ENCODE results near the gene MIF4GD. TPM values are rescaled to one million over a fixed set of nuclear protein-coding genes. Genes with fewer than 3 reads are reported as not detected.
"Not testable (repeated sequence)": the region's sequence is repeated elsewhere in the genome, so short reads cannot be mapped to it uniquely, and the experiment has no call there.

Gene MIF4GD
- total RNA-seq, 2 experiments from 2014 or later, result 44.4 to 44.6 TPM

- H3K4me1 Mint-ChIP-seq, POLR2A ChIA-PET, H3K27ac Mint-ChIP-seq, H3K9me3 Mint-ChIP-seq, DNase-seq, H3K27me3 Mint-ChIP-seq, H3K4me3 Mint-ChIP-seq: not testable (repeated sequence)
- CTCF ChIA-PET, result interaction anchor here (1.1 to 4.5 kb wide), 2 partner anchors 9 to 18 kb away, joined by 4 to 35 read pairs; partner anchors contain the start of gene MIF4GD
- H3K36me3 Mint-ChIP-seq (ENCODE audit: low read depth), result peaks cover 15% of the 10 kb centered on the region
Measured at GRCh38 chr17:75280189-75280588, 9.2 kb upstream of the MIF4GD start.

DNA sequence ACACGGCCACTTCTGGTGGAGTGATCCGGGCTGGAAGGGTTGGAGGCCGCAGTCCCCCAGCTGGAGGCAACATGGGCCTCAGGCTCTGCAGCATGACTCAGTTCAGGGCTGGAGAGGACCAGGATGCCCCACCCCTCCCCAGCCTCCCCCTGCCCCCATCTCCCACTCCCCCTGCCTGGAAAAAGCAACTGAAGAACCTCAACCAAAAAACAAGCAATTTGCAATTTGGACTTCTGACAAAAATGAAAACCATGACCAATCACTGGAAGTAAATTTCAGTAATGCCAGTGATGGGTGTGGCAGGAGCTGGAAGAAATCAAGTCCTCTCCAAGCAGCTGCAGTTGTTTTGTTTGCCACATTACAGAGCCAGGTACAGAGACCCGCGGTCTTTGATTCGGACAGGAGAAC, 6.6 kb upstream of the MIF4GD start:
- Mint-ChIP-seq H3K27me3 (no peaks in the 10 kb centered on the region), H3K4me3 (no peak overlapping the region), H3K9me3 (no peaks in the 10 kb centered on the region), H3K36me3 (ENCODE audit: low read depth) (peaks cover 18% of the 10 kb centered on the region), H3K27ac (no peak overlapping the region), H3K4me1 (peaks cover 13% of the 10 kb centered on the region)
- no peak for DNase-seq
- ChIA-PET CTCF (interaction anchor here (1.4 to 2.1 kb wide), 2 partner anchors 11 to 17 kb away, joined by 4 to 14 read pairs; partner anchors contain the start of genes GGA3, MRPS7 and SLC25A19), POLR2A (interaction anchor here (0.5 kb wide), 1 partner anchor 86 kb away, joined by 3 read pairs; no protein-coding TSS in a partner anchor)

DNA sequence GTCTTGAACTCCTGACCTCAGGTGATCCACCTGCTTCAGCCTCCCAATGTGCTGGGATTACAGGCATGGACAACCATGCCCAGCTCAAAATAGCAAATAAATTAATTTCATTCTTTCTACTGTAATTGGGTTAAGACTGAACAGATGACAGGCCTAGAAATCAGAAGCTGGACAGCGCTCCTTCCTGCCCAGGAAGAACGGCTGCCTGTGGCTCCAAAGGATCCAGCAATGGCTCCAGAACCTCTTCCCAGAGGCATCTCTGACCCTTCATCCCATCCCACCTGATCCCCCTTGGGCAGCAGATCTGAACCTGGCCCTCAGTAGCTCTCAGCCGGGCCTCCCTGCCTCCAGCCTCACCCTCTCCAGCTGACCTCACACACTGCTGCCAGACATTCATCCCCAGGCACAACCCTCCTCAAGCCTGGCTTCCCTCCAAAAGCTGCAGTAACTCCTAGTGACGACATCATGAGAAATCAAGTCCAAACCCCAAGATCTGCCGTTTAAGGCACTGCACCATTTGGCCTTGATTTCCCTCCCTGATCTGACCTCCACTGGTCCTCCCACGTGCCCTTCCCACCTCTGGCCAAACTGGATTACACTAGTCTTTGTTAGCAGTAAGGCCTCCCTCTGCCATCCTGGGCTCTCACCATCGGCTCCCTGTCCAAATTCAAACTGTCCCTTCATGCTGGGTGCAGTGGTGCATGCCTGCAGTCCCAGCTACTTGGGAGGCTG, 3.1 kb upstream of the MIF4GD start:
- Mint-ChIP-seq H3K27ac (no peak overlapping the region), H3K36me3 (ENCODE audit: low read depth) (peaks cover 20% of the 10 kb centered on the region), H3K4me1 (peaks cover 27% of the 10 kb centered on the region), H3K4me3 (no peak overlapping the region), H3K27me3 (no peaks in the 10 kb centered on the region), H3K9me3 (no peaks in the 10 kb centered on the region)
- ChIA-PET POLR2A (interaction anchor here (1.2 kb wide), 1 partner anchor 15 kb away, joined by 3 read pairs; the partner anchor contains the start of gene SLC25A19), CTCF (interaction anchor here (1.1 kb wide), 1 partner anchor 13 kb away, joined by 3 read pairs; the partner anchor contains the start of genes GGA3 and MRPS7)
- DNase-seq, result no peak

DNA sequence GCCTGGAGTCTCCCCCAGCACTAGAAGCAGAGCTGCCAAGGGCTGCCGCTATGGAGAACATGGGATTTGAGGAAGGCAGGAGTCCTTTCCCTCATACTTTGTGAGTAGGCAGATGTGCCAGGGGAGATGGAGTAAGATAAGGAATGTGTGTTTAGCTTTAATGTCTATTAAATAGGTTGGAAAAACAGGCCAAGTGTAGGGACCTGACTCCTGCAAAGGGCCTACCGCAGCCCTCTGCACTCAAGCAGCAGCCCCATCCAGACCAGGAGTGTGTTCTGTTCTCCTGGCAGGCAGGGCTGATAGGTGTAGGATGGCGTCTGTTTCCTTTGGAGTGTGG, 1.8 kb upstream of the MIF4GD start:
- ChIA-PET CTCF (interaction anchor here (0.6 to 4.4 kb wide), 7 partner anchors 11 to 1504 kb away, joined by 3 to 115 read pairs (median 10); partner anchors contain the start of genes GGA3, MRPS7 and SLC25A19), POLR2A (no interaction called here)
- DNase-seq, result no peak
- H3K27ac Mint-ChIP-seq, result peak overlapping the region; percentile 84
- H3K9me3 Mint-ChIP-seq, result no peaks in the 10 kb centered on the region
- H3K36me3 Mint-ChIP-seq (ENCODE audit: low read depth), result peaks cover 20% of the 10 kb centered on the region
- no peaks in the 10 kb centered on the region for H3K27me3 Mint-ChIP-seq
- peak overlapping the region; percentile 78 for H3K4me3 Mint-ChIP-seq
- H3K4me1 Mint-ChIP-seq, result peaks cover 35% of the 10 kb centered on the region

GRCh38 chr17:75271955-75272847, 1.2 kb upstream of the MIF4GD start:
- Mint-ChIP-seq H3K4me3 (peak overlapping the region; percentile 78), H3K27me3 (no peaks in the 10 kb centered on the region), H3K27ac (peak overlapping the region; percentile 84), H3K4me1 (peaks cover 35% of the 10 kb centered on the region), H3K36me3 (ENCODE audit: low read depth) (peaks cover 18% of the 10 kb centered on the region), H3K9me3 (no peaks in the 10 kb centered on the region)
- CTCF ChIA-PET, result interaction anchor here (0.6 to 4.4 kb wide), 21 partner anchors 9 to 318 kb away, joined by 3 to 115 read pairs (median 4); partner anchors contain the start of genes GGA3, GRB2, MRPS7 and SLC25A19
- no peak for DNase-seq
- POLR2A ChIA-PET, result no interaction called here

- Mint-ChIP-seq H3K4me3 (peak overlapping the region; percentile 78), H3K27me3 (no peaks in the 10 kb centered on the region), H3K36me3 (ENCODE audit: low read depth) (peaks cover 23% of the 10 kb centered on the region), H3K4me1 (peaks cover 35% of the 10 kb centered on the region), H3K27ac (peak overlapping the region; percentile 84), H3K9me3 (no peaks in the 10 kb centered on the region)
- CTCF ChIA-PET, result interaction anchor here (0.6 to 4.4 kb wide), 71 partner anchors 10 to 466 kb away, joined by 3 to 115 read pairs (median 4); partner anchors contain the start of genes CDR2L, FDXR, GGA3 and GRB2
- POLR2A ChIA-PET, result interaction anchor here (0.6 to 1.8 kb wide), 6 partner anchors 9 to 141 kb away, joined by 3 to 20 read pairs (median 6); partner anchors contain the start of genes GGA3, GRB2 and SLC25A19
- DNase-seq, result peak; percentile 85
Measured at GRCh38 chr17:75271233-75271954, 363 bp upstream of the MIF4GD start.

GRCh38 chr17:75270218-75270965, 639 bp downstream of the MIF4GD start:
- Mint-ChIP-seq H3K27me3 (no peaks in the 10 kb centered on the region), H3K36me3 (ENCODE audit: low read depth) (peaks cover 26% of the 10 kb centered on the region), H3K27ac (peak overlapping the region; percentile 86), H3K4me1 (peaks cover 35% of the 10 kb centered on the region), H3K9me3 (no peaks in the 10 kb centered on the region), H3K4me3 (peak overlapping the region; percentile 80)
- POLR2A ChIA-PET, result interaction anchor here (0.6 to 1.8 kb wide), 6 partner anchors 8 to 142 kb away, joined by 3 to 20 read pairs (median 6); partner anchors contain the start of genes GGA3, GRB2 and SLC25A19
- CTCF ChIA-PET, result interaction anchor here (0.6 to 4.4 kb wide), 71 partner anchors 9 to 467 kb away, joined by 3 to 115 read pairs (median 4); partner anchors contain the start of genes CDR2L, FDXR, GGA3 and GRB2
- DNase-seq, result peak; percentile 52

GRCh38 chr17:75269844-75270217, 1.2 kb downstream of the MIF4GD start:
- no peak for DNase-seq
- H3K4me1 Mint-ChIP-seq, result peaks cover 35% of the 10 kb centered on the region
- ChIA-PET CTCF (interaction anchor here (0.6 to 4.4 kb wide), 14 partner anchors 8 to 254 kb away, joined by 3 to 115 read pairs (median 12); partner anchors contain the start of genes GGA3, MRPS7, SLC25A19 and TSEN54), POLR2A (interaction anchor here (0.7 to 1.8 kb wide), 2 partner anchors 9 to 19 kb away, joined by 3 to 20 read pairs; partner anchors contain the start of gene SLC25A19)
- H3K4me3 Mint-ChIP-seq, result peak overlapping the region; percentile 80
- no peaks in the 10 kb centered on the region for H3K27me3 Mint-ChIP-seq
- no peaks in the 10 kb centered on the region for H3K9me3 Mint-ChIP-seq
- peak overlapping the region; percentile 86 for H3K27ac Mint-ChIP-seq
- H3K36me3 Mint-ChIP-seq (ENCODE audit: low read depth), result peaks cover 24% of the 10 kb centered on the region

DNA sequence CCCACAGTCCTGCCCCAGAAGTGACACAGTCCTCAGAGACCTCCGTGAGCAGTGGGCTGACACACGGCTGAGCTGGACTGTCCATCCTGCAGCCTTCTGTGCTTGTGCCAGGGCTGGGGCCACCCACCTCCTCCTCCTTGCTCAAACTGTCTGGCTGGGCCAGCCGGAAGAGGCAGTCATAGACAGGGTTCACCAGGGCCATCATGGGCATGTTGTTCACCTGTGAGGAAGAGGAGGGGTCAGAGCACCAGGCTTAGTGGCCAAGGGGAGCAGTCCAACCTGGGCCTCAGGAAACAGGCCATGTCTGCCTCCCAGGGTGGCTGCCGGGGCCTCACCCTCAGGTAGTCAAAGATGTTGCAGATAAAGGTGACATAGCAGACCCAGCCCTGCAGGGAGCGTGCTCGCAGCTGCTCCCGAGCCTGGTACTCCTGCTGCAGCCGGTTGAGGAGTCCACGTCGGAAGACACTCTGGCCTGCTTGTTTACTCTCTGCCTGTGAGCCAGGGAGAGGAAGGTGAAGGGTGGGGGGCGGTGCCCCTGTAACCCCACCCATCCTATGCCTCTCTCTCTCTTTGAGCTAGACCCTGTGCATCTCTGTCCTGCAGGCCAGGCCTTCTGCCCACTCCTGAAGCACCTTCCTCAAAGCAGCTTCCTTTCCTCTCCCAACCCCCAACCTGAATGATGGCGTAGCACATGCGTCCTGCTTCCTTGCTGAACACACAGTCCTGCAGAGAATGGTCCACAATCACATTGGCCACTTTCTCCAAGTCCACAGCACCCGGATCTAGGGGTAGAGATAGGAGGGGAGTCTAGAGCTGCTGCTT, 3.4 kb downstream of the MIF4GD start:
- Mint-ChIP-seq H3K27ac (no peak overlapping the region), H3K4me3 (no peak overlapping the region), H3K27me3 (no peaks in the 10 kb centered on the region)

GRCh38 chr17:75267153-75267410, 3.9 kb downstream of the MIF4GD start:
- H3K4me1 Mint-ChIP-seq, result peaks cover 36% of the 10 kb centered on the region
- no peak for DNase-seq
- peaks cover 16% of the 10 kb centered on the region for H3K36me3 Mint-ChIP-seq (ENCODE audit: low read depth)
- ChIA-PET CTCF (interaction anchor here (0.5 to 1.1 kb wide), 3 partner anchors 16 to 145 kb away, joined by 3 to 4 read pairs (median 3); no protein-coding TSS in a partner anchor), POLR2A (no interaction called here)
- no peak overlapping the region for H3K4me3 Mint-ChIP-seq
- no peaks in the 10 kb centered on the region for H3K27me3 Mint-ChIP-seq
- no peaks in the 10 kb centered on the region for H3K9me3 Mint-ChIP-seq
- peak overlapping the region; percentile 72 for H3K27ac Mint-ChIP-seq

More for the DNA sequence above, 3.4 kb downstream of the MIF4GD start:
- no peaks in the 10 kb centered on the region for H3K9me3 Mint-ChIP-seq
- peaks cover 16% of the 10 kb centered on the region for H3K36me3 Mint-ChIP-seq (ENCODE audit: low read depth)
- no peak for DNase-seq
- ChIA-PET POLR2A (no interaction called here), CTCF (interaction anchor here (0.5 to 1.1 kb wide), 3 partner anchors 17 to 145 kb away, joined by 3 to 4 read pairs (median 3); no protein-coding TSS in a partner anchor)
- peaks cover 34% of the 10 kb centered on the region for H3K4me1 Mint-ChIP-seq

All from activated CD4-positive, alpha-beta T cell treated with anti-CD3 and anti-CD28 coated beads, Interleukin-2, amount 10 ng/mL, durations not matched to agents 7 days and 5 days (primary cell).